ENCODE measurements around the gene ZC3H18.

DNA sequence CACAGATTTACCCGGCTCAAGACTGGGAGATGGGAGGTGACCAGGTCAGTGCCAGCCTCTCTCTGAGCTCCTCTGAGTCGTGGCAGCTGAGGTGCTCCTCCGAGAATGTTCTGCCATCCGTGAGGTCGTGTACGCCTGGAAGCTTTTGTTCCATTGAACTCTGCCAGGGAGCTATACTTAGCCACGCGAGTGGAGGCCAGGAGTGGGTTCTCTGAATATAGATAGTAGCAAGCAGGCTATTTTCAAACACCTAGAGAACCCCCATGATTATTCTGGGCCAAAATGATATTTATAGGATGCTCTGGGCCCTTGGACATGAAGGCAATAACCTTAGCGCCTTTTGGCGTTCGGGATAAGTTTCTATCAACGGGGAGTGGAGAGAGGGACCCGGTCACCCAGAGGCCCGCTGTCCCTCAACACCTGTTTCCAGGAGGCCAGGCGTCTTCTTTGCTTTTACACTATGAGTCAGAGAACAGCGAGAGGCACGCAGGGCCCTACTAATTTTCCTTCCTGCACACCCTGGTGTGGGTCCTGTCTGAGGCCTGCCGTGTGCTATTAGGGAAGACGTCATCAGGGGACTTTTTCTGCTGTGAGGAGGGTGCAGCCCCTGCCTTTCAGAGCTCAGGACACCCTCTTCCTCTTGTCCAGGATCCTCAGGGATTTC, 103.6 kb downstream of the ZC3H18 start:
- TF ChIP-seq, protein P1, sequence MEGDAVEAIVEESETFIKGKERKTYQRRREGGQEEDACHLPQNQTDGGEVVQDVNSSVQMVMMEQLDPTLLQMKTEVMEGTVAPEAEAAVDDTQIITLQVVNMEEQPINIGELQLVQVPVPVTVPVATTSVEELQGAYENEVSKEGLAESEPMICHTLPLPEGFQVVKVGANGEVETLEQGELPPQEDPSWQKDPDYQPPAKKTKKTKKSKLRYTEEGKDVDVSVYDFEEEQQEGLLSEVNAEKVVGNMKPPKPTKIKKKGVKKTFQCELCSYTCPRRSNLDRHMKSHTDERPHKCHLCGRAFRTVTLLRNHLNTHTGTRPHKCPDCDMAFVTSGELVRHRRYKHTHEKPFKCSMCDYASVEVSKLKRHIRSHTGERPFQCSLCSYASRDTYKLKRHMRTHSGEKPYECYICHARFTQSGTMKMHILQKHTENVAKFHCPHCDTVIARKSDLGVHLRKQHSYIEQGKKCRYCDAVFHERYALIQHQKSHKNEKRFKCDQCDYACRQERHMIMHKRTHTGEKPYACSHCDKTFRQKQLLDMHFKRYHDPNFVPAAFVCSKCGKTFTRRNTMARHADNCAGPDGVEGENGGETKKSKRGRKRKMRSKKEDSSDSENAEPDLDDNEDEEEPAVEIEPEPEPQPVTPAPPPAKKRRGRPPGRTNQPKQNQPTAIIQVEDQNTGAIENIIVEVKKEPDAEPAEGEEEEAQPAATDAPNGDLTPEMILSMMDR (IDR thresholded peaks at IDR 0.05; ENCODE audit: low read depth, low read length): no peak
- TF ChIP-seq, protein P2, sequence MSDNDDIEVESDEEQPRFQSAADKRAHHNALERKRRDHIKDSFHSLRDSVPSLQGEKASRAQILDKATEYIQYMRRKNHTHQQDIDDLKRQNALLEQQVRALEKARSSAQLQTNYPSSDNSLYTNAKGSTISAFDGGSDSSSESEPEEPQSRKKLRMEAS (IDR thresholded peaks at IDR 0.05; ENCODE audit: low read depth, low read length): no peak
- TF ChIP-seq POLR2A (IDR thresholded peaks at IDR 0.05; ENCODE audit: extremely low read depth, insufficient read length) (no peak), MYC (IDR thresholded peaks at IDR 0.05; ENCODE audit: low read depth, low read length) (no peak)

Measured in NB4 (cell line).